ENCODE data around the gene NELL2.

The NELL2 gene

GRCh38 chr12:44523828-44524227 is 352.3 kb downstream of the NELL2 start:
- DNase-seq, result no peak

GRCh38 chr12:44521702-44522101 is 354.4 kb downstream of the NELL2 start:
- DNase-seq, result no peak

GRCh38 chr12:44519931-44520330 is 356.2 kb downstream of the NELL2 start:
- no peak for DNase-seq

GRCh38 chr12:44511289-44511688 is 364.8 kb downstream of the NELL2 start:
- DNase-seq, result no peak

- no peak for DNase-seq
Measured at GRCh38 chr12:44510510-44510909, 365.6 kb downstream of the NELL2 start.

- DNase-seq, result no peak
Measured at GRCh38 chr12:44510076-44510475, 366.0 kb downstream of the NELL2 start.

- DNase-seq, result no peak
Measured at GRCh38 chr12:44509471-44509870, 366.6 kb downstream of the NELL2 start.

GRCh38 chr12:44507461-44507860 is 368.7 kb downstream of the NELL2 start:
- DNase-seq, result peak; percentile 8

- no peak for DNase-seq
Measured at GRCh38 chr12:44504799-44505198, 371.3 kb downstream of the NELL2 start.

GRCh38 chr12:44503329-44503728 is 372.8 kb downstream of the NELL2 start:
- no peak for DNase-seq

GRCh38 chr12:44502681-44503080 is 373.4 kb downstream of the NELL2 start:
- no peak for DNase-seq

- DNase-seq, result no peak
Measured at GRCh38 chr12:44500423-44500822, 375.7 kb downstream of the NELL2 start.

GRCh38 chr12:44497044-44497443 is 379.1 kb downstream of the NELL2 start:
- DNase-seq, result no peak

GRCh38 chr12:44490181-44490580 is 385.9 kb downstream of the NELL2 start:
- DNase-seq, result no peak

GRCh38 chr12:44488180-44488579 is 387.9 kb downstream of the NELL2 start:
- DNase-seq, result no peak

- no peak for DNase-seq
Measured at GRCh38 chr12:44484862-44485261, 391.3 kb downstream of the NELL2 start.

GRCh38 chr12:44477331-44477980 is 398.7 kb downstream of the NELL2 start:
- DNase-seq, result no peak

- DNase-seq, result no peak
Measured at GRCh38 chr12:44476683-44477082, 399.4 kb downstream of the NELL2 start.

GRCh38 chr12:44465139-44465538 is 411.0 kb downstream of the NELL2 start:
- no peak for DNase-seq

- DNase-seq, result no peak
Measured at GRCh38 chr12:44464180-44464579, 411.9 kb downstream of the NELL2 start.

GRCh38 chr12:44462729-44463128 is 413.4 kb downstream of the NELL2 start:
- DNase-seq, result no peak

GRCh38 chr12:44460261-44460660 is 415.9 kb downstream of the NELL2 start:
- DNase-seq, result no peak

- DNase-seq, result no peak
Measured at GRCh38 chr12:44459569-44459968, 416.5 kb downstream of the NELL2 start.
